GM18909 (cell line): ENCODE data around the gene C9orf40.

Experiments used
- ATAC-seq: cut with Tn5 transposase; IDR thresholded peaks from one replicate; pipeline ENCODE4 v1.9.1; 2021; ENCODE audit warnings: mild to moderate bottlenecking; ENCODE audit not compliant: unreplicated experiment, poor library complexity

Gene C9orf40

GRCh38 chr9:74952201-74953151, at the start of gene C9orf40:
TSS of gene C9orf40 (minus strand) at chr9:74952912. CDS start at chr9:74952611, 301 bp downstream.
- ATAC-seq, result peak; percentile 91

- peak; percentile 86 for ATAC-seq
These were observed 49.2 kb upstream of the C9orf40 start for GRCh38 chr9:75001719-75002421.

GRCh38 chr9:75000835-75001234, 48.1 kb upstream of the C9orf40 start:
- ATAC-seq, result peak; percentile 82

- ATAC-seq, result no peak
These were observed 32.3 kb upstream of the C9orf40 start for GRCh38 chr9:74985041-74985440.

GRCh38 chr9:74983709-74984108, 31.0 kb upstream of the C9orf40 start:
- no peak for ATAC-seq

- ATAC-seq, result no peak
These were observed 27.1 kb upstream of the C9orf40 start for GRCh38 chr9:74979844-74980243.

- no peak for ATAC-seq
These were observed 24.6 kb upstream of the C9orf40 start for GRCh38 chr9:74977287-74977686.

- ATAC-seq, result no peak
These were observed 22.8 kb upstream of the C9orf40 start for GRCh38 chr9:74975538-74975937.

- ATAC-seq, result no peak
These were observed 21.8 kb upstream of the C9orf40 start for GRCh38 chr9:74974558-74974957.

- ATAC-seq, result no peak
These were observed 21.0 kb upstream of the C9orf40 start for GRCh38 chr9:74973714-74974113.

- ATAC-seq, result no peak
These were observed 10.3 kb upstream of the C9orf40 start for GRCh38 chr9:74963056-74963455.

GRCh38 chr9:74961496-74961895, 8.8 kb upstream of the C9orf40 start:
- ATAC-seq, result no peak

GRCh38 chr9:74960561-74960960, 7.8 kb upstream of the C9orf40 start:
- ATAC-seq, result no peak

- no peak for ATAC-seq
These were observed 5.9 kb upstream of the C9orf40 start for GRCh38 chr9:74958587-74958986.

- peak; percentile 2 for ATAC-seq
These were observed 581 bp upstream of the C9orf40 start for GRCh38 chr9:74953235-74953751.

- peak; percentile 36 for ATAC-seq
These were observed 974 bp downstream of the C9orf40 start for GRCh38 chr9:74951725-74952151.

- ATAC-seq, result no peak
These were observed 1.5 kb downstream of the C9orf40 start for GRCh38 chr9:74951107-74951720.

GRCh38 chr9:74949859-74950855, 2.6 kb downstream of the C9orf40 start:
- no peak for ATAC-seq

- ATAC-seq, result no peak
These were observed 3.8 kb downstream of the C9orf40 start for GRCh38 chr9:74948937-74949336.
